B cell (primary cell): Measurements from ENCODE around the gene ZNF618. TPM values are rescaled to one million over a fixed set of nuclear protein-coding genes. Genes with fewer than 3 reads are reported as not detected.

Experiments
- ATAC-seq: fragments of 200-7000 bp; cut with Tn5 transposase; one replicate; pipeline ENCODE4 v1.10.0; 2021; ENCODE audit warnings: low read depth, mild to moderate bottlenecking, moderate number of reproducible peaks, moderate library complexity
- CTCF ChIA-PET: fragments of 350-600 bp; sonication (Branson Sonifier 250); formaldehyde crosslinking; loops from one replicate; lab custom pipeline; 2021; ENCODE audit warnings: antibody characterized with exemption, inconsistent platforms; lab: Charles Lee
- POLR2A ChIA-PET: fragments of 350-600 bp; sonication (Branson Sonifier 250); formaldehyde crosslinking; loops from one replicate; lab custom pipeline; 2021; ENCODE audit warnings: antibody characterized with exemption; lab: Charles Lee
- DNase-seq: peaks from one replicate; pipeline ENCODE4 v3.0.0; 2013
- H2AFZ ChIP-seq: 2 replicates; pipeline ENCODE4 v1.6.1; 2012; ENCODE audit warnings: mild to moderate bottlenecking, low read depth, low read length; ENCODE audit not compliant: insufficient read depth, poor library complexity, severe bottlenecking
- H3K27ac ChIP-seq, 2 donors: 1 replicate in 1 of 2; 2 replicates in 1 of 2; pipeline ENCODE4 v1.5.1; 2012 to 2013; ENCODE audit warnings: low read length in 2 of 2, mild to moderate bottlenecking in 2 of 2, moderate library complexity in 1 of 2
- H3K27me3 ChIP-seq, 4 experiments: fragments of 200-600 bp in 1 of 4; sonication (generic) in 1 of 4; replicated peaks in 1 of 4; 1 replicate in 2 of 4; 2 replicates in 2 of 4; pipeline versions ENCODE4 v1.6.1 to v1.7.0; 2013 to 2016; ENCODE audit warnings: low read length in 3 of 4, mild to moderate bottlenecking in 2 of 4, mixed read lengths in 1 of 4, moderate library complexity in 1 of 4; ENCODE audit not compliant: insufficient read depth in 4 of 4, control insufficient read depth in 3 of 4; ENCODE audit errors: control extremely low read depth in 1 of 4
- H3K36me3 ChIP-seq, 2 experiments: replicated peaks in 1 of 2; 1 replicate in 1 of 2; 2 replicates in 1 of 2; pipeline versions ENCODE4 v1.6.1 to v1.7.1; 2013; ENCODE audit warnings: low read length in 1 of 2; ENCODE audit not compliant: insufficient read depth in 2 of 2, control insufficient read depth in 1 of 2; ENCODE audit errors: control extremely low read depth in 1 of 2, extremely low read depth in 1 of 2
- H3K4me1 ChIP-seq, 2 donors: fragments of 200-600 bp in 1 of 2; sonication (generic) in 1 of 2; 1 replicate in 1 of 2; 2 replicates in 1 of 2; pipeline versions ENCODE4 v1.5.1 to v1.6.1; 2013 to 2017; ENCODE audit warnings: low read length in 2 of 2; ENCODE audit not compliant: control insufficient read depth in 2 of 2, insufficient read depth in 2 of 2
- H3K4me2 ChIP-seq: replicated peaks from 2 replicates; pipeline ENCODE3; 2012; ENCODE audit warnings: mild to moderate bottlenecking, low read depth, low read length; ENCODE audit not compliant: poor library complexity, severe bottlenecking
- H3K4me3 ChIP-seq, 5 experiments: fragments of 200-600 bp in 1 of 5; sonication (generic) in 1 of 5; 1 replicate in 3 of 5; 2 replicates in 2 of 5; pipeline versions ENCODE4 v1.5.1 to v1.7.0; 2011 to 2016; ENCODE audit warnings: low read length in 4 of 5, mild to moderate bottlenecking in 4 of 5, low read depth in 2 of 5, control low read depth in 1 of 5, moderate library complexity in 1 of 5; ENCODE audit not compliant: insufficient read depth in 1 of 5; ENCODE audit errors: control extremely low read depth in 1 of 5, extremely low read depth in 1 of 5
- H3K79me2 ChIP-seq: fragments of 200-600 bp; sonication (generic); one replicate; pipeline ENCODE4 v1.6.0; 2016; ENCODE audit warnings: low read length; ENCODE audit not compliant: control insufficient read depth, insufficient read depth
- H3K9ac ChIP-seq: fragments of 200-600 bp; sonication (generic); 2 replicates; pipeline ENCODE4 v1.6.1; 2017; ENCODE audit warnings: mild to moderate bottlenecking, low read length, moderate library complexity
- H3K9me3 ChIP-seq, 3 donors: one replicate each; pipeline versions ENCODE4 v1.6.1 to v1.7.1; 2013; ENCODE audit warnings: low read length in 2 of 3; ENCODE audit not compliant: control insufficient read depth in 2 of 3, insufficient read depth in 1 of 3; ENCODE audit errors: control extremely low read depth in 1 of 3
- H4K20me1 ChIP-seq: 2 replicates; pipeline ENCODE4 v1.6.0; 2012; ENCODE audit warnings: mild to moderate bottlenecking, low read length; ENCODE audit not compliant: insufficient read depth, control insufficient read depth, poor library complexity, severe bottlenecking
- H3K27ac Mint-ChIP-seq: one replicate; pipeline ENCODE4 v1.8.0; 2021; ENCODE audit warnings: mixed read lengths
- H3K27me3 Mint-ChIP-seq: one replicate; pipeline ENCODE4 v1.8.0; 2021; ENCODE audit warnings: mixed read lengths
- H3K4me1 Mint-ChIP-seq: one replicate; pipeline ENCODE4 v1.8.0; 2021; ENCODE audit warnings: mixed read lengths
- H3K4me3 Mint-ChIP-seq: one replicate; pipeline ENCODE4 v1.8.0; 2021; ENCODE audit warnings: mixed read lengths
- H3K9me3 Mint-ChIP-seq: one replicate; pipeline ENCODE4 v1.8.0; 2022; ENCODE audit warnings: mixed read lengths; ENCODE audit not compliant: insufficient read depth
- CTCF ChIP-seq: fragments of 200-600 bp; IDR thresholded peaks from one replicate; pipeline ENCODE4 v1.8.0; 2022; ENCODE audit warnings: antibody characterized with exemption, mild to moderate bottlenecking
- EZH2 ChIP-seq: IDR thresholded peaks from 2 replicates; pipeline ENCODE4 v1.6.1; 2012; ENCODE audit warnings: borderline replicate concordance, low read depth, mild to moderate bottlenecking, moderate library complexity, low read length; ENCODE audit not compliant: insufficient read depth, poor library complexity, severe bottlenecking
- WGBS: methylation state at CpG from one replicate; pipeline ENCODE4 v1.1.5; 2013; ENCODE audit warnings: missing lambda C conversion rate; ENCODE audit not compliant: insufficient coverage; 5-methylcytosine and 5-hydroxymethylcytosine counted together
- intact Hi-C: fragments of 100-400 bp; cut with micrococcal nuclease; formaldehyde crosslinking; loops from one replicate; pipeline ENCODE4 v1.10.0; 2022
- polyA plus RNA-seq: library from polyadenylated mRNA; depleted of rRNA; stranded (reverse); fragments of >200 nt; gene quantifications from 2 replicates; pipeline ENCODE4 v1.2.3, GENCODE V29; 2012
- total RNA-seq, 2 donors: library from RNA; stranded (reverse); fragments of 120-200 nt in 1 of 2; gene quantifications; 1 replicate in 1 of 2; 2 replicates in 1 of 2; pipeline versions ENCODE4 v1.2.3 to v1.2.4, GENCODE V29; 2013 to 2022

Gene ZNF618
- total and polyA plus RNA-seq, 2 donors (not counting 1 experiment from before 2014, with no cell fraction given) = 1.4 to 2.5 TPM

DNA sequence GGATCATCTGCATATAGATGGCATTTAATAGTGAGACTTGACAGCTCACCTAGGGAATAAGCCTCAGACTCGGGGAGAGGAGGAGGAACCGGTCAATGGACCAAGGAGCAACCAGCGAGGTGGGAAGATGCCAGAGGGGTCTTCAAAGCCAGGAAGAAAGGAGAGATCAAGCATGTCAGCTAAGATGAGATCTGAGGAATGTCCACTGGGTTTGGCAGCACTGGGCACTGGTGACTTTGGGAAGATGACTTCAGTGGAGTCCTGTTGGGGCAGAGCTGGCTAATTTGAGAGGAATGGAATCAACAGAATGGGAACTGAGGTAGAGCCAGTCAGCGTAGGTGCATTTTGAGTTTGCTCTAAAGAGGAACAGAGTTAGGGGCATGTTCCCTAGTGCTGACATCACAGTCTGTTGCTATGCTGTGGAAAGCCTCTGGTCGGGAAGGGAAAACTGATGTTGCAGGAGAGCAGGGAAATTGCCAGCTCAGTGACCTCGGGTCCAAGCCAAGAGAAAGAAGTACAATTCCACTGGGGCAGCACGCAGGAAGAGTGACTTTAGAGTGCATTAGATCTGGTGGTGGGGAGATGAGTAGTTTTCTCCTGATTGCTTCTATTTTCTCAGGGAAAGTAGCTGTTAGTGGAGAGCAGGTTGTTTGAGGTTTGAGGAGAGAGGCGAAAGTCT, 56.9 kb downstream of the ZNF618 start:
- Histone ChIP-seq H3K9me3 (peaks cover 4 to 11% (median 8%) of the 10 kb centered on the region in 3 donors), H3K4me1 (no peaks in the 10 kb centered on the region), H4K20me1 (no peaks in the 10 kb centered on the region), H3K27me3 (no peaks in the 10 kb centered on the region), H3K27ac (no peak overlapping the region), H3K9ac (no peak overlapping the region), H3K4me2 (no peak overlapping the region), H3K4me3 (no peak overlapping the region), H3K79me2 (no peaks in the 10 kb centered on the region), H2AFZ (no peak overlapping the region), H3K36me3 (no peaks in the 10 kb centered on the region)
- no peak overlapping the region for H3K4me3 Mint-ChIP-seq
- POLR2A ChIA-PET = no interaction called here
- ATAC-seq (no peak), DNase-seq (no peak)
- H3K27ac Mint-ChIP-seq = no peak overlapping the region
- CTCF ChIA-PET = interaction anchor here (1.5 kb wide), 1 partner anchor 28 kb away, joined by 3 read pairs; no protein-coding TSS in a partner anchor
- WGBS = 91% methylated on average over 8 of the region's 8 CpGs
- peaks cover 2% of the 10 kb centered on the region for H3K9me3 Mint-ChIP-seq
- intact Hi-C loops = no loop called here
- TF ChIP-seq EZH2 (no peak), CTCF (no peak)
- no peaks in the 10 kb centered on the region for H3K4me1 Mint-ChIP-seq
- H3K27me3 Mint-ChIP-seq = no peaks in the 10 kb centered on the region

- H4K20me1 ChIP-seq = no peaks in the 10 kb centered on the region
- CTCF ChIA-PET = interaction anchor here (1.5 kb wide), 1 partner anchor 28 kb away, joined by 3 read pairs; no protein-coding TSS in a partner anchor
- no peak overlapping the region for H3K9ac ChIP-seq
Observed at GRCh38 chr9:113933671-113934070, 57.6 kb downstream of the ZNF618 start.

More at GRCh38 chr9:113933671-113934070, 57.6 kb downstream of the ZNF618 start:
- Mint-ChIP-seq H3K27ac (no peak overlapping the region), H3K4me3 (no peak overlapping the region), H3K27me3 (no peaks in the 10 kb centered on the region), H3K4me1 (no peaks in the 10 kb centered on the region), H3K9me3 (peaks cover 2% of the 10 kb centered on the region)
- POLR2A ChIA-PET = no interaction called here
- ATAC-seq = no peak
- Histone ChIP-seq H3K27me3 (no peaks in the 10 kb centered on the region), H2AFZ (no peak overlapping the region), H3K4me3 (no peak overlapping the region), H3K79me2 (no peaks in the 10 kb centered on the region), H3K36me3 (no peaks in the 10 kb centered on the region), H3K4me2 (no peak overlapping the region), H3K9me3 (peaks cover 4 to 9% (median 8%) of the 10 kb centered on the region in 3 donors), H3K27ac (no peak overlapping the region), H3K4me1 (no peaks in the 10 kb centered on the region)
- no peak for DNase-seq
- no peak for TF ChIP-seq CTCF
- no peak for TF ChIP-seq EZH2
- intact Hi-C loops = no loop called here
